ENCODE data around the gene FBLN5. TPM values are rescaled to one million over a fixed set of nuclear protein-coding genes. Genes with fewer than 3 reads are reported as not detected.

The FBLN5 gene
- polyA plus RNA-seq, 1 of the 3 experiments (the other 2 are of a cell fraction), result 39.8 TPM

- H3K4me1 ChIP-seq (ENCODE audit: control insufficient read depth in 1 of 2, insufficient read depth in 2 of 2, low read depth in 1 of 2, low read length in 1 of 2), result no peaks in the 10 kb centered on the region
- no peaks in the 10 kb centered on the region for H4K20me1 ChIP-seq (ENCODE audit: insufficient read depth)
- H3F3A ChIP-seq (replicated peaks; ENCODE audit: insufficient read depth), result no peaks in the 10 kb centered on the region
- no peaks in the 10 kb centered on the region for H3K27me3 ChIP-seq (ENCODE audit: insufficient read depth)
- POLR2A ChIA-PET, result no interaction called here
- H3K79me2 ChIP-seq (ENCODE audit: insufficient read depth), result no peaks in the 10 kb centered on the region
- no peak for DNase-seq
- TF ChIP-seq ZBTB33 (IDR thresholded peaks at IDR 0.05; ENCODE audit: borderline replicate concordance, low read depth) (no peak), ELF1 (IDR thresholded peaks at IDR 0.05) (no peak), JUND (IDR thresholded peaks at IDR 0.05) (no peak)
- peaks cover 5 to 44% of the 10 kb centered on the region in 2 experiments for H3K36me3 ChIP-seq (replicated peaks in 1 of 2; ENCODE audit: control insufficient read depth in 1 of 2, insufficient read depth in 2 of 2, low read length in 1 of 2)
- H3K9ac ChIP-seq, result no peak overlapping the region
- CTCF ChIA-PET, result no interaction called here
- no peak overlapping the region for H3K27ac ChIP-seq (ENCODE audit: low read depth in 2 of 2, low read length in 1 of 2)
- no peak overlapping the region for H2AFZ ChIP-seq (ENCODE audit: low read depth)
- H3K4me2 ChIP-seq, result no peak overlapping the region
- 74% methylated on average over 8 of the region's 10 CpGs for WGBS (ENCODE audit: low lambda C conversion rate)
- no peaks in the 10 kb centered on the region for H3K9me2 ChIP-seq
- H3K9me3 ChIP-seq, result no peaks in the 10 kb centered on the region
- no peak overlapping the region for H3K4me3 ChIP-seq (ENCODE audit: low read depth in 2 of 2, low read length in 1 of 2)
Observed at GRCh38 chr14:91925727-91926121, 21.8 kb downstream of the FBLN5 start.

DNA sequence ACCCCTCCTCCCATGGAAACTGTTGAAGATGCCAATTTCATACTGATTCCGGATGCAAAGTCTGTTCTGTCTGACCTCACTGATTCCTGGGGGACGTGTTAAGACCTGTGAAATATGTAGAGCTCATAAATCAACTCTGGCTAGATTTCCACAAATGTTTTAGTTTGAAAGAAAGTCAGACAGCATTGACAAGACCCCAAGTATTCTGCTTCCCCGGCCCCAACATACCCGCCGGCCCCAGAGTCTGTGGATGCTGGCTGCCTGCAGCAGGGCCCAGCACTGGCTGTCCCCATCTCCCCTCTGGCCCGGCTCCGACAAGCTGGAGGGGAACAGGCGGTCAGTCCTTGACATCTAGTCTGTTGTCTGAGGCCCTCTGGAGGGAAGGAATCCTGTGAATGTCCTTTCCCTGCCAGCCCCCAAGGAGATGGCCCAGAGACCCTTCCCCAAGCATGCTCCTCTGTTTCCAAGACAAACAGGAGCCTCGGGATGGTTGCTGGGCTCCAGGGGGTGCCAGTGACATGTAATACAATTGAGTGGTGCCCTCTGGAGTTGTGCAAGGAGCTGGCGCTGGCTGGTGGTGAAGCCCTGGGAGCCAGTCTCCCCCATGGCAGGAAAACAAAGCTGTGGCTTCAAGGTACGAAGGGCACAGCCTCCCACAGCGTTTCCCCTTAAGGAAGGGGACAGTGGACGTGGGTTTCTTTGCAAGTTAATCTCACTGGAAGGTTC, 22.3 kb downstream of the FBLN5 start:
- Histone ChIP-seq H2AFZ (ENCODE audit: low read depth) (no peak overlapping the region), H3K9me3 (no peaks in the 10 kb centered on the region), H3K4me1 (ENCODE audit: control insufficient read depth in 1 of 2, insufficient read depth in 2 of 2, low read depth in 1 of 2, low read length in 1 of 2) (no peaks in the 10 kb centered on the region), H4K20me1 (ENCODE audit: insufficient read depth) (no peaks in the 10 kb centered on the region), H3K27me3 (ENCODE audit: insufficient read depth) (no peaks in the 10 kb centered on the region), H3F3A (replicated peaks; ENCODE audit: insufficient read depth) (no peaks in the 10 kb centered on the region), H3K79me2 (ENCODE audit: insufficient read depth) (no peaks in the 10 kb centered on the region), H3K27ac (ENCODE audit: low read depth in 2 of 2, low read length in 1 of 2) (no peak overlapping the region), H3K4me2 (no peak overlapping the region), H3K36me3 (replicated peaks in 1 of 2; ENCODE audit: control insufficient read depth in 1 of 2, insufficient read depth in 2 of 2, low read length in 1 of 2) (peaks cover 4 to 46% of the 10 kb centered on the region in 2 experiments), H3K9me2 (no peaks in the 10 kb centered on the region), H3K4me3 (ENCODE audit: low read depth in 2 of 2, low read length in 1 of 2) (no peak overlapping the region), H3K9ac (no peak overlapping the region)
- no peak for TF ChIP-seq RXRA (IDR thresholded peaks at IDR 0.05; ENCODE audit: borderline replicate concordance, low read depth)
- no peak for TF ChIP-seq TEAD4 (IDR thresholded peaks at IDR 0.05; ENCODE audit: borderline replicate concordance, insufficient read depth)
- no peak for TF ChIP-seq CHD2 (IDR thresholded peaks at IDR 0.05; ENCODE audit: low read length, partially characterized antibody)
- no peak for TF ChIP-seq FOSL2 (IDR thresholded peaks at IDR 0.05; ENCODE audit: borderline replicate concordance, low read depth)
- TF ChIP-seq SIN3A (IDR thresholded peaks at IDR 0.05; ENCODE audit: borderline replicate concordance, low read depth, low read length), result no peak
- no peak for TF ChIP-seq EP300 (IDR thresholded peaks at IDR 0.05; ENCODE audit: borderline replicate concordance in 1 of 2, low read depth in 1 of 2, low read length in 1 of 2)
- no peak for TF ChIP-seq RAD21 (IDR thresholded peaks at IDR 0.05; ENCODE audit: low read length)
- TF ChIP-seq ELF1 (IDR thresholded peaks at IDR 0.05), result no peak
- no peak for TF ChIP-seq POLR2AphosphoS5 (IDR thresholded peaks at IDR 0.05; ENCODE audit: low read depth, low read length)
- no peak for TF ChIP-seq MXI1 (IDR thresholded peaks at IDR 0.05; ENCODE audit: low read depth, low read length)
- no peak for TF ChIP-seq TAF1 (IDR thresholded peaks at IDR 0.05; ENCODE audit: borderline replicate concordance, low read depth, low read length)
- no peak for TF ChIP-seq FOXJ3 (CRISPR knock-in tag; IDR thresholded peaks at IDR 0.05)
- no peak for TF ChIP-seq TCF12 (IDR thresholded peaks at IDR 0.05)
- TF ChIP-seq MEF2A (IDR thresholded peaks at IDR 0.05; ENCODE audit: borderline replicate concordance, low read depth), result no peak
- no peak for TF ChIP-seq NRF1 (IDR thresholded peaks at IDR 0.05; ENCODE audit: low read depth, low read length)
- no peak for DNase-seq
- CTCF ChIA-PET, result no interaction called here
- POLR2A ChIA-PET, result no interaction called here
- WGBS (ENCODE audit: low lambda C conversion rate), result 66% methylated on average over 12 of the region's 13 CpGs
